Right atrium auricular region (tissue), 2 donors: ENCODE data around the gene CCDC158. TPM values are rescaled to one million over a fixed set of nuclear protein-coding genes. Genes with fewer than 3 reads are reported as not detected.

Experiments used
- DNase-seq: peaks from one replicate; pipeline ENCODE4 v3.0.0-alpha.2; 2019; ENCODE audit warnings: low spot score
- H3K27ac ChIP-seq, 2 donors: fragments of 200-600 bp; sonication (generic); 1 replicate in 1 of 2; 2 replicates in 1 of 2; pipeline ENCODE4 v1.5.1; 2016 to 2019
- H3K27me3 ChIP-seq, 2 donors: fragments of 200-600 bp; sonication (generic); one replicate each; pipeline versions ENCODE4 v1.5.1 to v1.6.0; 2017 to 2019
- H3K36me3 ChIP-seq: fragments of 200-600 bp; sonication (generic); one replicate; pipeline ENCODE4 v1.5.1; 2016
- H3K4me1 ChIP-seq, 2 donors: fragments of 200-600 bp; sonication (generic); one replicate each; pipeline versions ENCODE4 v1.5.1 to v1.6.0; 2017 to 2019
- H3K4me3 ChIP-seq, 2 donors: fragments of 200-600 bp; sonication (generic); 1 replicate in 1 of 2; 2 replicates in 1 of 2; pipeline ENCODE4 v1.5.1; 2017 to 2019; ENCODE audit warnings: mild to moderate bottlenecking in 1 of 2, moderate library complexity in 1 of 2
- H3K9me3 ChIP-seq, 2 donors: fragments of 200-600 bp; sonication (generic); one replicate each; pipeline ENCODE4 v1.5.1; 2019
- total RNA-seq, 2 donors: library from RNA; depleted of rRNA; stranded (reverse); fragments of >200 nt; gene quantifications; one replicate each; pipeline ENCODE4 v1.1.0, GENCODE V29; 2016
- TF ChIP-seq, protein P1 (sequence below), 2 donors: fragments of 200-600 bp; sonication (generic); IDR thresholded peaks; one replicate each; pipeline ENCODE4 v1.5.1; 2019; ENCODE audit warnings: antibody characterized with exemption in 2 of 2

CCDC158 gene
- total RNA-seq, 2 donors from 2014 or later: 0.19 to 0.79 TPM

DNA sequence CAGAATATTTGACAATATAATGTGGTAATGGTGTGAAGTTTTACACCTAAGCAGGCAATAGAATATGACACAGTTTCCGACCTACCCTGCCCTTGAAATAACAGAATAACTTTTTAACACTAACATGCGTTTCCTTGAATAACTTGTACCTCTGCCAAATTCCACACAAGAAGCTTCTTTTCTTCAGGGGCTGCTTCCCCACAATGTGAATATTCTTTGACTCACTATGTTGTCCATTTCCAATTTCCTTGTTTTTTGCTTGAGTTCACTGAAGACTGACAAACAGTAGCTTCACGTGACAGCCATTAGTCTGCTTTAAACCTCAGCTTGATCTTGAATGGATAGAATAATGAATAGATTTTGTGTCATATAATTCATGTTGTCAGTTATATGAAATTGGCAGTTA, 28.4 kb upstream of the CCDC158 start:
- DNase-seq: no peak
- TF ChIP-seq, protein P1, sequence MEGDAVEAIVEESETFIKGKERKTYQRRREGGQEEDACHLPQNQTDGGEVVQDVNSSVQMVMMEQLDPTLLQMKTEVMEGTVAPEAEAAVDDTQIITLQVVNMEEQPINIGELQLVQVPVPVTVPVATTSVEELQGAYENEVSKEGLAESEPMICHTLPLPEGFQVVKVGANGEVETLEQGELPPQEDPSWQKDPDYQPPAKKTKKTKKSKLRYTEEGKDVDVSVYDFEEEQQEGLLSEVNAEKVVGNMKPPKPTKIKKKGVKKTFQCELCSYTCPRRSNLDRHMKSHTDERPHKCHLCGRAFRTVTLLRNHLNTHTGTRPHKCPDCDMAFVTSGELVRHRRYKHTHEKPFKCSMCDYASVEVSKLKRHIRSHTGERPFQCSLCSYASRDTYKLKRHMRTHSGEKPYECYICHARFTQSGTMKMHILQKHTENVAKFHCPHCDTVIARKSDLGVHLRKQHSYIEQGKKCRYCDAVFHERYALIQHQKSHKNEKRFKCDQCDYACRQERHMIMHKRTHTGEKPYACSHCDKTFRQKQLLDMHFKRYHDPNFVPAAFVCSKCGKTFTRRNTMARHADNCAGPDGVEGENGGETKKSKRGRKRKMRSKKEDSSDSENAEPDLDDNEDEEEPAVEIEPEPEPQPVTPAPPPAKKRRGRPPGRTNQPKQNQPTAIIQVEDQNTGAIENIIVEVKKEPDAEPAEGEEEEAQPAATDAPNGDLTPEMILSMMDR (IDR thresholded peaks at IDR 0.05): no peak
- Histone ChIP-seq H3K27me3 (no peaks in the 10 kb centered on the region), H3K27ac (peak overlapping the region in 1 of 2 donors; percentile 23), H3K4me1 (no peaks in the 10 kb centered on the region), H3K4me3 (no peak overlapping the region), H3K36me3 (no peaks in the 10 kb centered on the region), H3K9me3 (no peaks in the 10 kb centered on the region)

DNA sequence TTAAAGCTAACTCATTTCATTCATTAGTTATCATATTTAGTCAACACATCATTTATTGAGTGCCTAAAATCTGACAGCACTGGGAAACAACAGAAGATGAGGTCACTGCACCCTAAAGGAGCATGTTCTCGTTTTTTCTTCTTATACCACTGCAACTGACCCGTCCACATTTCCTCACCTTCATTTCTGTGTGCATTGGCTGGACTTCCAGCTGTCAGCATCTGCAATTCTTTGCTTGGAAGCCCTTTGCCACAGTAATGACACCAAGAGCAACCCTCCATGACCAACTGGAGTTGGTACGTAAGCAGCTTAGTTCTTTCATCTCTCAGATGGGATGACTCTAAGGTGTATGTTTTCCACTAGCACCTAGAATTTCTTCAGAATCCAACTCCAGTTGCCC, 27.3 kb upstream of the CCDC158 start:
- H3K27me3 ChIP-seq: no peaks in the 10 kb centered on the region
- H3K4me3 ChIP-seq: no peak overlapping the region
- H3K9me3 ChIP-seq: no peaks in the 10 kb centered on the region
- DNase-seq: no peak
- no peaks in the 10 kb centered on the region for H3K4me1 ChIP-seq
- H3K36me3 ChIP-seq: no peaks in the 10 kb centered on the region
- TF ChIP-seq, protein P1 (IDR thresholded peaks at IDR 0.05): no peak
- H3K27ac ChIP-seq: no peak overlapping the region

DNA sequence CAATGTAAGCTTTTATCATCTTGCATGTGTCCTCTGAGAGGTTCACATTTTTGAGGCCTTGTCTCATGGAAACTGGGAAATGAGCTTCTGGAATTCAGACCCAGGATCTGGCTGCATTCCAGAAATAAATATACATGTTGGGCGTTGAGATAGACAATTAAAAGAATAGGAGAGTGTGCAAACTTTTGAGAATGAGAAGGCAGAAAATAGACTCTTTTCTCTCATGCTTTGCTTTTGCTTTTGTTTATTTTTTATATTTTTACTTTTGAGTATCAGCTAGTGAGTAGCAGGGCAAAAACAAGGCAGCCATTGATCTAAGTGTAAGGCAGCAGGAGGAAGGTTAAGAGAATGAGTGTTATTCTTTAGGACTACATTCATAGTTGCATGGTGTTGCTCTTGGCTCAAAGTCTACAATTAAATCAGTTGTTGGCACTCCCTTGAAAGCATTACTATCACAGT, 26.5 kb upstream of the CCDC158 start:
- no peak for DNase-seq
- H3K4me3 ChIP-seq: no peak overlapping the region
- TF ChIP-seq, protein P1 (IDR thresholded peaks at IDR 0.05): no peak
- no peaks in the 10 kb centered on the region for H3K9me3 ChIP-seq
- no peaks in the 10 kb centered on the region for H3K4me1 ChIP-seq
- H3K36me3 ChIP-seq: no peaks in the 10 kb centered on the region
- H3K27me3 ChIP-seq: no peaks in the 10 kb centered on the region
- no peak overlapping the region for H3K27ac ChIP-seq

DNA sequence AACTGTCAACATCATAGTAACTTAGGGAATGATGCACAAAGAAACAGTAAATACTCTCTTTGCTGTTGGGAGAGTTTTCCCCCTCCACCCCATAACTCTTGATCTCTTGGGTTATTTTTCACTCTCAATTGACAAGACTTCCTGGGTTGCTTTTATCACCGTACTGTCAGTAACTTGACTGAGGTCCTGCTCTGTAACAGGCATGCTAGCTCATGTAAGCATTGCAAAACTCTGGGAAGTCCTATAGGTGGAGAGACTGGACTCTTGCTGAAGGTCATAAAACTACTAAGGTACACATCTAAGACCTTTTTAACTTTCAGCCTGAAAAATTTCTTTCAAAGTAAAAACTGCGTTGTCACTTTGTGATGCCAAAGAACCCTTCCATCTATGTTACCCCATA, 25.0 kb upstream of the CCDC158 start:
- H3K4me1 ChIP-seq: no peaks in the 10 kb centered on the region
- no peaks in the 10 kb centered on the region for H3K9me3 ChIP-seq
- no peaks in the 10 kb centered on the region for H3K27me3 ChIP-seq
- H3K27ac ChIP-seq: no peak overlapping the region
- no peak overlapping the region for H3K4me3 ChIP-seq
- no peak for DNase-seq
- TF ChIP-seq, protein P1 (IDR thresholded peaks at IDR 0.05): no peak
- H3K36me3 ChIP-seq: no peaks in the 10 kb centered on the region

DNA sequence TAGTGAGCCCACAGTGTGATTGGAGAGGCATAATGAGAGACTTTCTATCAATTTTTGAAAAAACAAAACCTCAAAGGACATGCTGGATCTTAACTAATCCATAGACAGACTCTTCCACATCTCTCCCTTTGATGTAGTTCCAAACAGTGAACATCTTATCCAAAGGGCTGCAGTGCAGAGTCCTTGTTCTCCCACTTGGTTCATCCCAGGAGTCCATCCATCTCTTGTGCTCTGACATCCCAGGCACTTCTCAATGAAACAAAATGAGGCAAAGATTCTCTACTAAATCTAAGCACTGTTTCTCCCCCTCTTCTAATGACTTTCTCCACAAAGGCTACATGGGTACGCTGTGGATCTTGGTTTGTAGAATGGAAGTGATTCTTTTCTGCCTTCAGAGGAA, 22.4 kb upstream of the CCDC158 start:
- Histone ChIP-seq H3K9me3 (no peaks in the 10 kb centered on the region), H3K36me3 (no peaks in the 10 kb centered on the region), H3K27ac (no peak overlapping the region), H3K4me1 (no peaks in the 10 kb centered on the region), H3K4me3 (no peak overlapping the region), H3K27me3 (no peaks in the 10 kb centered on the region)
- TF ChIP-seq, protein P1 (IDR thresholded peaks at IDR 0.05): no peak
- no peak for DNase-seq

DNA sequence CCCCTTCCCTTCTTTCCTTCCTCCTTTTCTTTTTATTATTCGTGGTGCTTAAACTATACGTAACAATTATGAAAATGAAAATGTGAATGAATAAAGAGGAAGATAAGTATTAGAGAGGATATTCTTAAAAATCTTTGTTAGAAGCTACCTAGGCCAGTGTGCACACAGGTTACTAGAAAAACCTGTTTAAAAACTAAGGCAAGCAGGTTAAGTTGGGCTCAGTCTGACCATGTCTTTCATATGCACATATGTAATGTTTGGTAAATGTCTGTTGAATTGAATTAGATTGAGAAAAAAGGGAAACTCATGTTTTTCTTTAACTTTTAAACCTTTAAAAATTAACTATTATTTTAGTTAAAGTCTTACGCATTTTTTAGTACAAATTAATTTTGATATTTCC, 21.9 kb upstream of the CCDC158 start:
- Histone ChIP-seq H3K27ac (no peak overlapping the region), H3K9me3 (no peaks in the 10 kb centered on the region), H3K27me3 (no peaks in the 10 kb centered on the region), H3K4me3 (no peak overlapping the region), H3K36me3 (no peaks in the 10 kb centered on the region), H3K4me1 (no peaks in the 10 kb centered on the region)
- no peak for DNase-seq
- TF ChIP-seq, protein P1 (IDR thresholded peaks at IDR 0.05): no peak
